Ishikawa (cell line): ENCODE data around the gene GRM5.

Experiments used
- CEBPB ChIP-seq: IDR thresholded peaks from 2 replicates; pipeline ENCODE4 v1.6.1; 2012
- CREB1 ChIP-seq: IDR thresholded peaks from 2 replicates; pipeline ENCODE4 v1.6.1; 2012; ENCODE audit warnings: low read depth
- EGR1 ChIP-seq: IDR thresholded peaks from 2 replicates; pipeline ENCODE4 v1.6.1; 2012
- EP300 ChIP-seq: IDR thresholded peaks from 2 replicates; pipeline ENCODE4 v1.6.1; 2012; ENCODE audit warnings: borderline replicate concordance
- FOXM1 ChIP-seq: IDR thresholded peaks from 2 replicates; pipeline ENCODE4 v1.6.1; 2012; ENCODE audit warnings: low read depth, borderline replicate concordance
- NFIC ChIP-seq: IDR thresholded peaks from 2 replicates; pipeline ENCODE4 v1.6.1; 2012
- RAD21 ChIP-seq: IDR thresholded peaks from 2 replicates; pipeline ENCODE4 v1.6.1; 2012; ENCODE audit warnings: low read depth
- TAF1 ChIP-seq: IDR thresholded peaks from 2 replicates; pipeline ENCODE4 v1.6.1; 2012; ENCODE audit warnings: low read depth, mild to moderate bottlenecking
- TCF12 ChIP-seq: IDR thresholded peaks from 2 replicates; pipeline ENCODE4 v1.6.1; 2012; ENCODE audit warnings: low read depth
- TEAD4 ChIP-seq: IDR thresholded peaks from 2 replicates; pipeline ENCODE4 v1.6.1; 2012
- YY1 ChIP-seq: IDR thresholded peaks from 2 replicates; pipeline ENCODE4 v1.6.1; 2012; ENCODE audit warnings: low read depth
- ZBTB7A ChIP-seq: IDR thresholded peaks from 2 replicates; pipeline ENCODE4 v1.6.1; 2012; ENCODE audit warnings: low read depth
- TF ChIP-seq, protein P1 (sequence below): IDR thresholded peaks from 2 replicates; pipeline ENCODE4 v1.6.1; 2012
- TF ChIP-seq, protein P2 (sequence below): IDR thresholded peaks from 2 replicates; pipeline ENCODE4 v1.6.1; 2012
- TF ChIP-seq, protein P3 (sequence below): IDR thresholded peaks from 2 replicates; pipeline ENCODE4 v1.6.1; 2012; ENCODE audit warnings: low read depth, mild to moderate bottlenecking

GRM5 gene

DNA sequence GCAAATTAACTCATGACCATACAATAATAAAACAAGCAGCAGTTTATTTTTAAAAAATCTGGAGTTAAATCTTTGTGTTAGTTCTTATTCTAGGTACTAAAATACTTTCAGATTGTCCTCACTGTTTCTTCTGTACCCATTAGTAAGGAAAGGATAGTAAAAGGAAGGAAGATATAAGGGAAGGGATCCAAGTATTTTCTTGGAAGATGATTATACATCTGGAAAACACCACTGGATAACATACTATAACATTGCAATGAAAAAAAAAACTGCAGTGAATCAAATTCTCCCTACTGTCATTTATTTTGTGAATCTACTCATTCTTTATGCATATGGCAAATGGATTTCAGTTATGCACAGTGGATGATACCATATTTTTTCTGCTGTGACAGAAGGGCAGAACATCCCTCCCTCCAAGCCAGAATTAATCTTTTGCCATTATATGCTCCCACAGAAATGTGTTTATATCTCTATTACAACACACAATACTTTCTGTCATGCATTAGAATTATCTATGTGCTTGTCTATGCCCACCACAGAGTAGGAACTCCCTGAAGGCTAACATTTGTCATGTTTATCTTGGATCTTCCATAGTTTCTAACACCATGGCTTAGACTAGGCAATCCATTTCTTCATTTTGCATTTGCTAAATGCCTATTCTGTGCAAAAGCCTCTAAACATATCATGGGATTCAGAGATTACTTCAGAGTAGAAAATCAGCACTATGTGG is 446.0 kb downstream of the GRM5 start:
- TF ChIP-seq TAF1 (no peak), NFIC (no peak), EP300 (no peak), TEAD4 (no peak), FOXM1 (no peak), YY1 (no peak), EGR1 (no peak), TCF12 (no peak), RAD21 (no peak), CREB1 (no peak), CEBPB (no peak), ZBTB7A (no peak)
- TF ChIP-seq, protein P1, sequence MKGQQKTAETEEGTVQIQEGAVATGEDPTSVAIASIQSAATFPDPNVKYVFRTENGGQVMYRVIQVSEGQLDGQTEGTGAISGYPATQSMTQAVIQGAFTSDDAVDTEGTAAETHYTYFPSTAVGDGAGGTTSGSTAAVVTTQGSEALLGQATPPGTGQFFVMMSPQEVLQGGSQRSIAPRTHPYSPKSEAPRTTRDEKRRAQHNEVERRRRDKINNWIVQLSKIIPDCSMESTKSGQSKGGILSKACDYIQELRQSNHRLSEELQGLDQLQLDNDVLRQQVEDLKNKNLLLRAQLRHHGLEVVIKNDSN, result no peak
- TF ChIP-seq, protein P2, sequence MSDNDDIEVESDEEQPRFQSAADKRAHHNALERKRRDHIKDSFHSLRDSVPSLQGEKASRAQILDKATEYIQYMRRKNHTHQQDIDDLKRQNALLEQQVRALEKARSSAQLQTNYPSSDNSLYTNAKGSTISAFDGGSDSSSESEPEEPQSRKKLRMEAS, result no peak
- TF ChIP-seq, protein P3, sequence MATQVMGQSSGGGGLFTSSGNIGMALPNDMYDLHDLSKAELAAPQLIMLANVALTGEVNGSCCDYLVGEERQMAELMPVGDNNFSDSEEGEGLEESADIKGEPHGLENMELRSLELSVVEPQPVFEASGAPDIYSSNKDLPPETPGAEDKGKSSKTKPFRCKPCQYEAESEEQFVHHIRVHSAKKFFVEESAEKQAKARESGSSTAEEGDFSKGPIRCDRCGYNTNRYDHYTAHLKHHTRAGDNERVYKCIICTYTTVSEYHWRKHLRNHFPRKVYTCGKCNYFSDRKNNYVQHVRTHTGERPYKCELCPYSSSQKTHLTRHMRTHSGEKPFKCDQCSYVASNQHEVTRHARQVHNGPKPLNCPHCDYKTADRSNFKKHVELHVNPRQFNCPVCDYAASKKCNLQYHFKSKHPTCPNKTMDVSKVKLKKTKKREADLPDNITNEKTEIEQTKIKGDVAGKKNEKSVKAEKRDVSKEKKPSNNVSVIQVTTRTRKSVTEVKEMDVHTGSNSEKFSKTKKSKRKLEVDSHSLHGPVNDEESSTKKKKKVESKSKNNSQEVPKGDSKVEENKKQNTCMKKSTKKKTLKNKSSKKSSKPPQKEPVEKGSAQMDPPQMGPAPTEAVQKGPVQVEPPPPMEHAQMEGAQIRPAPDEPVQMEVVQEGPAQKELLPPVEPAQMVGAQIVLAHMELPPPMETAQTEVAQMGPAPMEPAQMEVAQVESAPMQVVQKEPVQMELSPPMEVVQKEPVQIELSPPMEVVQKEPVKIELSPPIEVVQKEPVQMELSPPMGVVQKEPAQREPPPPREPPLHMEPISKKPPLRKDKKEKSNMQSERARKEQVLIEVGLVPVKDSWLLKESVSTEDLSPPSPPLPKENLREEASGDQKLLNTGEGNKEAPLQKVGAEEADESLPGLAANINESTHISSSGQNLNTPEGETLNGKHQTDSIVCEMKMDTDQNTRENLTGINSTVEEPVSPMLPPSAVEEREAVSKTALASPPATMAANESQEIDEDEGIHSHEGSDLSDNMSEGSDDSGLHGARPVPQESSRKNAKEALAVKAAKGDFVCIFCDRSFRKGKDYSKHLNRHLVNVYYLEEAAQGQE, result no peak

DNA sequence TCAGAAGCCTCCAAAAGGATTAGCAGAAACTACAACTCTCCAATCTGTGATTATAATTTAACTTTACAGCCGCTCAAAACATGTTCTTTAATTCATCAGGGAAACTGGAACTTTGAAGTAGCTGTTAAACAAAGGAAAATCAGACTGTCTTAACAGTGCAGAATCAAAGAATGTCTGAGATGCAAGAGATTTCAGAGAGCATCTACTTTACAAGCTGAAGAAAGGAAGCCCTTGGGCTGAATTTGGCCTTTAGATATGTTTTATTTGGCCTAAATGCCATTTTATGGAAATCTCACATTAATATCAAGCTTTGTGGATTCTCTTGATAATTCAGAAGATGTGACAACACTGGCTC is 446.7 kb downstream of the GRM5 start:
- TF ChIP-seq TAF1, result no peak
- TF ChIP-seq CREB1, result no peak
- no peak for TF ChIP-seq EGR1
- TF ChIP-seq, protein P2, result no peak
- TF ChIP-seq, protein P1, result no peak
- no peak for TF ChIP-seq CEBPB
- no peak for TF ChIP-seq ZBTB7A
- no peak for TF ChIP-seq FOXM1
- no peak for TF ChIP-seq YY1
- TF ChIP-seq TEAD4, result no peak
- TF ChIP-seq, protein P3, result no peak
- TF ChIP-seq RAD21, result no peak
- no peak for TF ChIP-seq NFIC
- no peak for TF ChIP-seq TCF12
- no peak for TF ChIP-seq EP300

DNA sequence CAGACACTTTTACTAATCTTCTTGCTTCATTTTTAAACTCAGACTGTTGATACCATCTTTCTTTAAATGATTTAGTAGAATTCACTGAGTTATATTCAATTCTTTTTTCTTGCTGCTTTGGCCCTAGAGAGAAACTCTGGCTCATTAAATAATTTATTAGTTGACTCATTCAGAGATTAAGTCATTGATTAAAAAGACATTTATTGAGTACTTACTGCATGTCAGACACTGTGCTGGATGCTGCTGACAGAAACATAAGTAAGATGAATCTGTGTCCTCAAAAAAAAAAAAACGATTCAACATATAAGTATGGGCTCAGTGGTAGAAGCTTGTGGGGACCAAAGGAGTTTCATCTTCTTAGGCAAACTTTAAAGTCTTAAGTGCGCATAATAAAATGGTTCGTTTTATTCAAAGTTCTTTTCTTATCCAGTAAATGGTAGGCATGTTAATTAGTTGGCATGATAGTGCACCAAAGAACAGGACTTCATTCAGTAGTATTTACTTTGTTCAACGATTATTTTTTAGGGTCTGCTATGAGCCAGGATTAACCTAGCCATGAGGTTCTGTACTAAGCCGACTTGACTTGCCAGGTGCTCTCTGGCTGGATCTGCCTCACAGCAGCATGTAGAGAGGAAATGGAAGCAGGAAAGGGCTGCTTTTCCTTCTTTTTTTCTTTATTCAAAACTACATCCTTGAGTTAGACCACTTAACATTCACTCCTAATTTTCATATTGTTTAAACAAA is 447.3 kb downstream of the GRM5 start:
- TF ChIP-seq NFIC (no peak), TCF12 (no peak), EGR1 (no peak), ZBTB7A (no peak), TAF1 (no peak), RAD21 (no peak), TEAD4 (no peak), YY1 (no peak), EP300 (no peak), CREB1 (no peak)
- TF ChIP-seq, protein P3, result no peak
- TF ChIP-seq, protein P1, result no peak
- TF ChIP-seq, protein P2, result no peak
